ENCODE measurements around the gene TET3. TPM values are rescaled to one million over a fixed set of nuclear protein-coding genes. Genes with fewer than 3 reads are reported as not detected.

TET3 gene
- total and polyA plus RNA-seq, 2 of the 8 experiments (the other 6 are each of a cell fraction or from before 2014, with no cell fraction given) = 4.5 to 21.1 TPM

DNA sequence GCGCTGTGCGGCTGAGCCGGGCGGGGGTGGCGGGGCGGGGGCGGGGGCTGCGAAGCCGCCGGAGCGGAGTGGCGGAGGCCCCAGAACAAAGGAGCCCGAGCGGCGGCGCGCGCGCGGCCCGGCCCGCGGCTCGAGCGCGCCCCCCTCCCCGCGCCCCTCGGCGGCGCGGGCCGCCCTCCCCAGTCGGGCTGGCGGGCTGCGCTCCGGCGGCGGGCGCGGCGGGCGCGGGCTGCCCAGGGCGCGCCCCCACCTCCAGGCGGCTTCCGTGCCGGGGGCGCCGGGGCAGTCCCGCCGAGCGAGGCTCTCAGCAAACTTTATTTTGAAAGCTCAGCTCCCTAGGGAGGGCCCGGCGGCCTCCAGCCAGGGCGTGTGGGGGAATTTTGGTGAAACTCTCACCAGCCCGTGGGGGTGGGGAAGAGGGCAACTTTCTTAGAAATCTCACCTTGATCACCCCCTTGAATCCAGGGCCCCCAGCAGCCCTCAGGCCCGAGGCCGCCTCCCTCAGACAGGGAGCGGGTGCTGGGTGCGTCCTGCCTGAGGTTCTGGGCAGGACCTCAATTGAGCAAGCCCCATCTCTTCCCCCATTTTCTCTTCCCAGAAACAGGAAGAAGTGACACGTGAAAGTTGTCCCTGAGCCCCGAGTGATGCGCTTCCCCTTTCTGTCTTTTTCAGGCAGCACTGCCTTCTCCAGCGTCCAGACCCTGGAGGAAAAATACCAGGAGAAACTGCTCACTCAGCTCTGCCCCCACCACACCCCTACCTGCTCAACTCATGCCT, 786 bp downstream of the TET3 start:
- Histone ChIP-seq H3K56ac (replicated peaks; ENCODE audit: insufficient read length, low read depth, low read length) (peak overlapping the region; percentile 37), H4K5ac (ENCODE audit: insufficient read length, low read depth, low read length) (peak overlapping the region; percentile 62), H3K27me3 (replicated peaks in 1 of 4; ENCODE audit: control insufficient read depth in 3 of 4, extremely low read depth in 1 of 4, insufficient read depth in 3 of 4, low read length in 3 of 4) (peaks cover 14 to 33% (median 24%) of the 10 kb centered on the region in 4 experiments), H3K79me2 (ENCODE audit: control insufficient read depth in 1 of 2, insufficient read depth in 2 of 2, low read length in 2 of 2) (peaks cover 17 to 51% of the 10 kb centered on the region in 2 experiments; a peak in 3 of 4 replicates), H3K9me3 (ENCODE audit: insufficient read depth in 2 of 2, low read depth in 1 of 2, low read length in 1 of 2) (no peaks in the 10 kb centered on the region), H2BK12ac (ENCODE audit: low read depth, low read length) (peak overlapping the region; percentile 60; the same call in 1 of the 2 replicates), H3K4ac (replicated peaks; ENCODE audit: insufficient read length, low read depth, low read length) (peak overlapping the region; percentile 32), H2AFZ (ENCODE audit: low read length) (no peak overlapping the region), H3K4me3 (ENCODE audit: extremely low read depth in 1 of 4, insufficient read depth in 2 of 4, low read depth in 3 of 4, low read length in 4 of 4) (peak overlapping the region; percentile 48 to 69 (median 56)), H2BK15ac (ENCODE audit: low read length) (peak overlapping the region; percentile 81; the same call in 1 of the 2 replicates), H2AK5ac (ENCODE audit: low read depth, low read length) (no peak overlapping the region), H3K4me1 (replicated peaks in 1 of 4; ENCODE audit: control insufficient read depth in 3 of 4, insufficient read depth in 4 of 4, low read length in 3 of 4) (peaks cover 11 to 37% (median 21%) of the 10 kb centered on the region in 4 experiments), H3K4me2 (ENCODE audit: insufficient read depth in 1 of 2, low read depth in 2 of 2, low read length in 2 of 2) (peak overlapping the region; percentile 70 to 74), H3K14ac (ENCODE audit: insufficient read length) (no peak overlapping the region), H4K8ac (ENCODE audit: extremely low read depth, insufficient read depth, low read length) (peak overlapping the region; percentile 88), H3K79me1 (ENCODE audit: low read depth, low read length) (peaks cover 18% of the 10 kb centered on the region), H3K9ac (replicated peaks in 1 of 4; ENCODE audit: extremely low read depth in 1 of 4, low read depth in 3 of 4, low read length in 3 of 4) (peak overlapping the region; percentile 45 to 85 (median 58)), H3K18ac (ENCODE audit: extremely low read depth, low read length) (peak overlapping the region; percentile 81; the same call in 1 of the 2 replicates), H4K20me1 (replicated peaks in 1 of 2; ENCODE audit: control insufficient read depth in 1 of 2, insufficient read depth in 2 of 2, low read length in 2 of 2) (peaks cover 19 to 25% of the 10 kb centered on the region in 2 experiments), H3K36me3 (ENCODE audit: control insufficient read depth in 2 of 4, insufficient read depth in 4 of 4, low read length in 3 of 4) (no peaks in the 10 kb centered on the region; a peak in 2 of 8 replicates), H2BK20ac (ENCODE audit: low read length) (no peak overlapping the region), H3K23ac (ENCODE audit: insufficient read length) (no peak overlapping the region), H3K27ac (ENCODE audit: low read depth, low read length) (no peak overlapping the region), H2BK5ac (ENCODE audit: low read depth, low read length) (peak overlapping the region; percentile 60; the same call in 1 of the 2 replicates), H2BK120ac (replicated peaks; ENCODE audit: low read depth, low read length) (no peak overlapping the region), H4K91ac (replicated peaks; ENCODE audit: insufficient read length, low read length) (peak overlapping the region; percentile 72), H3K23me2 (ENCODE audit: low read depth, low read length) (peaks cover 18% of the 10 kb centered on the region)
- WGBS, 2 experiments (ENCODE audit: extremely low coverage in 1 of 2, insufficient coverage in 1 of 2, insufficient read length in 1 of 2, insufficient replicate concordance in 2 of 2, low coverage in 1 of 2, low lambda C conversion rate in 2 of 2, missing lambda C conversion rate in 1 of 2) = 20% methylated on average over 12 of the region's 66 CpGs; no CpG with 5 or more reads in 1 of the 2 experiments
- CTCF ChIA-PET (ENCODE audit: partially characterized antibody) = no interaction called here
- DNase-seq (ENCODE audit: low read depth in 1 of 2, low spot score in 2 of 2) (no peak), FAIRE-seq (no peak)
- POLR2A ChIA-PET (ENCODE audit: partially characterized antibody) = interaction anchor here (1.0 to 7.5 kb wide), 9 partner anchors 11 to 166 kb away, joined by 3 to 94 read pairs (median 4); partner anchors contain the start of gene BOLA3
- TF ChIP-seq PHF8 (conservative IDR thresholded peaks at IDR 0.05; ENCODE audit: low read depth, low read length) (peak; percentile 49), POLR2A (IDR thresholded peaks at IDR 0.05; ENCODE audit: control extremely low read depth in 1 of 2, low read depth in 2 of 2, low read length in 2 of 2) (peak in 1 of 2 experiments; percentile 10; a peak in 2 of 3 replicates), FOSL1 (IDR thresholded peaks at IDR 0.05; ENCODE audit: insufficient read depth, low read depth, low read length) (no peak), KDM4A (IDR thresholded peaks at IDR 0.05; ENCODE audit: low read depth, low read length, severe bottlenecking) (peak; percentile 47)

Data from H1 (cell line).